Adrenal gland (tissue), 5 donors: ENCODE results near the gene APLN.

Experiments used
- POLR2A ChIP-seq, 2 donors: fragments of 450-650 bp; IDR thresholded peaks; one replicate each; pipeline ENCODE4 v1.6.1; 2017; ENCODE audit warnings: antibody characterized with exemption in 2 of 2, mild to moderate bottlenecking in 2 of 2, moderate library complexity in 1 of 2
- TF ChIP-seq, protein P1 (sequence below), 6 experiments: fragments of 450-650 bp in 4 of 6; fragments of 200-600 bp in 2 of 6; sonication (generic) in 1 of 6; IDR thresholded peaks; 1 replicate in 5 of 6; 2 replicates in 1 of 6; pipeline versions ENCODE4 v1.5.1 to v1.8.0; 2016 to 2021; ENCODE audit warnings: antibody characterized with exemption in 6 of 6, mild to moderate bottlenecking in 2 of 6, moderate library complexity in 1 of 6
- donor health status: DM: no; HTN: no; CAD: no.

DNA sequence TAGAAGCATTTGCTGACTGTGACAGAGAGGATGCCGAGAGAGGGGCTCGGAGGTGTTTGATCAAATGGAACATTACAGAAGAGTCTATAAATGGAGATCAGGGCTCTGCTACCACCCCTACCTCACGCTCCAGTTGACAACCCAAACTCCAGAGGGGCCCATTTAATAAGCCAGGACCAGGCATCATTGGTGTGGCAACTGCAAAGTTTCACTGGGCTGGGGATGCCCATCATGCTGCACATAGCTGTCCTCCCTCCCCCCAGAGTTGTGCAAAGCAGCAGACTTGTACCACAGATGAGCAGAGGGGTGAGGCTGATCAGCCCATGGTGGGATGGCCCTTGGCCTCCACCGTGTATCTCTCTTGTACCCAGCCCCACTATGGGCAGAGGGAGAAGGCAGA, 45.8 kb upstream of the APLN start:
- TF ChIP-seq, protein P1, sequence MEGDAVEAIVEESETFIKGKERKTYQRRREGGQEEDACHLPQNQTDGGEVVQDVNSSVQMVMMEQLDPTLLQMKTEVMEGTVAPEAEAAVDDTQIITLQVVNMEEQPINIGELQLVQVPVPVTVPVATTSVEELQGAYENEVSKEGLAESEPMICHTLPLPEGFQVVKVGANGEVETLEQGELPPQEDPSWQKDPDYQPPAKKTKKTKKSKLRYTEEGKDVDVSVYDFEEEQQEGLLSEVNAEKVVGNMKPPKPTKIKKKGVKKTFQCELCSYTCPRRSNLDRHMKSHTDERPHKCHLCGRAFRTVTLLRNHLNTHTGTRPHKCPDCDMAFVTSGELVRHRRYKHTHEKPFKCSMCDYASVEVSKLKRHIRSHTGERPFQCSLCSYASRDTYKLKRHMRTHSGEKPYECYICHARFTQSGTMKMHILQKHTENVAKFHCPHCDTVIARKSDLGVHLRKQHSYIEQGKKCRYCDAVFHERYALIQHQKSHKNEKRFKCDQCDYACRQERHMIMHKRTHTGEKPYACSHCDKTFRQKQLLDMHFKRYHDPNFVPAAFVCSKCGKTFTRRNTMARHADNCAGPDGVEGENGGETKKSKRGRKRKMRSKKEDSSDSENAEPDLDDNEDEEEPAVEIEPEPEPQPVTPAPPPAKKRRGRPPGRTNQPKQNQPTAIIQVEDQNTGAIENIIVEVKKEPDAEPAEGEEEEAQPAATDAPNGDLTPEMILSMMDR (IDR thresholded peaks at IDR 0.05), result no peak
- TF ChIP-seq POLR2A (IDR thresholded peaks at IDR 0.05), result no peak
